Liver (tissue), 9 donors: ENCODE measurements around the gene AP4B1. TPM values are rescaled to one million over a fixed set of nuclear protein-coding genes. Genes with fewer than 3 reads are reported as not detected.

ENCODE experiments used
- DNase-seq: peaks from one replicate; pipeline ENCODE4 v3.0.0-alpha.2; 2017; ENCODE audit warnings: low spot score
- H3K27ac ChIP-seq, 2 donors: one replicate each; pipeline ENCODE4 v1.7.0; 2013; ENCODE audit warnings: inconsistent platforms in 2 of 2, low read length in 2 of 2, control low read depth in 1 of 2, low read depth in 1 of 2, mild to moderate bottlenecking in 1 of 2
- H3K27me3 ChIP-seq, 4 donors: one replicate each; pipeline versions ENCODE4 v1.6.1 to v1.7.0; 2013; ENCODE audit warnings: low read length in 3 of 4, inconsistent platforms in 1 of 4, mild to moderate bottlenecking in 1 of 4, moderate library complexity in 1 of 4; ENCODE audit not compliant: control insufficient read depth in 4 of 4, insufficient read depth in 4 of 4
- H3K36me3 ChIP-seq, 4 donors: one replicate each; pipeline versions ENCODE4 v1.6.1 to v1.7.0; 2013; ENCODE audit warnings: low read length in 3 of 4, mild to moderate bottlenecking in 3 of 4, low read depth in 1 of 4, moderate library complexity in 1 of 4; ENCODE audit not compliant: control insufficient read depth in 4 of 4, insufficient read depth in 3 of 4
- H3K4me1 ChIP-seq, 4 donors: one replicate each; pipeline versions ENCODE4 v1.6.1 to v1.7.0; 2013; ENCODE audit warnings: low read length in 3 of 4, mild to moderate bottlenecking in 3 of 4, moderate library complexity in 1 of 4; ENCODE audit not compliant: control insufficient read depth in 4 of 4, insufficient read depth in 4 of 4
- H3K4me3 ChIP-seq, 3 donors: one replicate each; pipeline versions ENCODE4 v1.6.1 to v1.7.0; 2013; ENCODE audit warnings: low read length in 3 of 3, control low read depth in 1 of 3, low read depth in 1 of 3, mild to moderate bottlenecking in 1 of 3
- H3K9ac ChIP-seq, 2 donors: one replicate each; pipeline ENCODE4 v1.7.0; 2013; ENCODE audit warnings: low read length in 2 of 2, mild to moderate bottlenecking in 2 of 2, moderate library complexity in 2 of 2, control low read depth in 1 of 2, low read depth in 1 of 2
- H3K9me3 ChIP-seq, 4 donors: one replicate each; pipeline versions ENCODE4 v1.6.1 to v1.7.0; 2013; ENCODE audit warnings: low read length in 3 of 4; ENCODE audit not compliant: control insufficient read depth in 4 of 4
- ATF3 ChIP-seq: IDR thresholded peaks from 2 replicates; pipeline ENCODE4 v1.6.1; 2016; ENCODE audit warnings: antibody characterized with exemption
- CTCF ChIP-seq: fragments of 150-350 bp; IDR thresholded peaks from 2 replicates; pipeline ENCODE4 v1.5.1; 2017; ENCODE audit warnings: improper control_type of control experiment, low read depth, low read length; ENCODE audit not compliant: missing input control
- EGR1 ChIP-seq, 2 donors: IDR thresholded peaks; 2 replicates each; pipeline ENCODE4 v1.6.1; 2016 to 2018; ENCODE audit warnings: antibody characterized with exemption in 2 of 2, low read depth in 2 of 2
- FOXA1 ChIP-seq: IDR thresholded peaks from 2 replicates; pipeline ENCODE4 v1.6.1; 2016; ENCODE audit warnings: antibody characterized with exemption
- FOXA2 ChIP-seq: IDR thresholded peaks from 2 replicates; pipeline ENCODE4 v1.6.1; 2016; ENCODE audit warnings: antibody characterized with exemption
- GABPA ChIP-seq, 2 donors: IDR thresholded peaks in 1 of 2; conservative IDR thresholded peaks in 1 of 2; 2 replicates each; pipeline ENCODE4 v1.6.1; 2016; ENCODE audit warnings: antibody characterized with exemption in 2 of 2, mild to moderate bottlenecking in 1 of 2, moderate library complexity in 1 of 2
- HNF4A ChIP-seq, 2 donors: conservative IDR thresholded peaks; 2 replicates each; pipeline ENCODE4 v1.6.1; 2016; ENCODE audit warnings: antibody characterized with exemption in 2 of 2, mild to moderate bottlenecking in 2 of 2
- HNF4G ChIP-seq: IDR thresholded peaks from 2 replicates; pipeline ENCODE4 v1.6.1; 2016; ENCODE audit warnings: antibody characterized with exemption
- JUND ChIP-seq, 2 donors: IDR thresholded peaks; 2 replicates each; pipeline ENCODE4 v1.6.1; 2016; ENCODE audit warnings: antibody characterized with exemption in 2 of 2
- MAX ChIP-seq: IDR thresholded peaks from 2 replicates; pipeline ENCODE4 v1.6.1; 2016; ENCODE audit warnings: antibody characterized with exemption
- NR2F2 ChIP-seq: IDR thresholded peaks from 2 replicates; pipeline ENCODE4 v1.6.1; 2016; ENCODE audit warnings: antibody characterized with exemption
- RAD21 ChIP-seq, 2 donors: IDR thresholded peaks; 2 replicates each; pipeline ENCODE4 v1.6.1; 2016; ENCODE audit warnings: antibody characterized with exemption in 2 of 2, mild to moderate bottlenecking in 2 of 2
- REST ChIP-seq: IDR thresholded peaks from 2 replicates; pipeline ENCODE4 v1.6.1; 2016; ENCODE audit warnings: antibody characterized with exemption, mild to moderate bottlenecking
- RXRA ChIP-seq, 2 donors: IDR thresholded peaks; 2 replicates each; pipeline ENCODE4 v1.6.1; 2017 to 2018; ENCODE audit warnings: antibody characterized with exemption in 2 of 2, mild to moderate bottlenecking in 1 of 2
- SP1 ChIP-seq: IDR thresholded peaks from 2 replicates; pipeline ENCODE4 v1.6.1; 2018; ENCODE audit warnings: antibody characterized with exemption, mild to moderate bottlenecking
- TAF1 ChIP-seq: conservative IDR thresholded peaks from 2 replicates; pipeline ENCODE4 v1.6.1; 2016; ENCODE audit warnings: antibody characterized with exemption, mild to moderate bottlenecking
- YY1 ChIP-seq: IDR thresholded peaks from 2 replicates; pipeline ENCODE4 v1.6.1; 2016; ENCODE audit warnings: antibody characterized with exemption, mild to moderate bottlenecking
- ZBTB33 ChIP-seq: IDR thresholded peaks from 2 replicates; pipeline ENCODE4 v1.6.1; 2016; ENCODE audit warnings: antibody characterized with exemption
- WGBS: extraction: QIAGEN DNeasy Blood & Tissue Kit; methylation state at CpG from one replicate; pipeline ENCODE4 v1.1.7; 2013; 5-methylcytosine and 5-hydroxymethylcytosine counted together
- polyA plus RNA-seq, 2 donors: library from polyadenylated mRNA; stranded (reverse) in 1 of 2; unstranded in 1 of 2; fragments of 200-250 nt in 1 of 2; fragments of >200 nt in 1 of 2; fragmentation: Nextera tagmentation in 1 of 2; extraction: Ambion mirVana in 1 of 2; gene quantifications; one replicate each; pipeline versions ENCODE4 v1.2.1 to v1.2.3, GENCODE V29; 2013 to 2015
- total RNA-seq, 2 donors: library from RNA; depleted of rRNA; stranded (reverse); fragments of >200 nt; gene quantifications; one replicate each; pipeline ENCODE4 v1.2.3, GENCODE V29; 2014
- donor health status: healthy.
- donor health status: healthy.
- donor health status: healthy.
- donor health status: healthy.
- donor health status: healthy.

The AP4B1 gene
- total and polyA plus RNA-seq, 4 donors = 4.3 to 10.6 (median 7.0) TPM

- H3K9me3 ChIP-seq = no peaks in the 10 kb centered on the region
- H3K4me3 ChIP-seq = peak overlapping the region; percentile 82 to 97 (median 84)
- peak overlapping the region; percentile 94 to 100 for H3K27ac ChIP-seq
- peak overlapping the region; percentile 33 to 87 for H3K9ac ChIP-seq
- peaks cover 9 to 53% (median 40%) of the 10 kb centered on the region in 4 donors for H3K4me1 ChIP-seq
- WGBS = under 1% methylated on average over 64 of the region's 64 CpGs
- TF ChIP-seq RAD21 (IDR thresholded peaks at IDR 0.05) (peak in 1 of 2 donors; percentile 7), NR2F2 (no peak)
- DNase-seq = peak; percentile 73
- H3K27me3 ChIP-seq = no peaks in the 10 kb centered on the region
- H3K36me3 ChIP-seq = no peaks in the 10 kb centered on the region
These were observed 25.3 kb upstream of the AP4B1 start for GRCh38 chr1:113929750-113930498.

- Histone ChIP-seq H3K27ac (peak within 1 kb of the TSS; percentile 94 to 100), H3K9ac (peak within 1 kb of the TSS; percentile 70 to 87), H3K9me3 (no peaks in the 10 kb centered on the region), H3K36me3 (no peaks in the 10 kb centered on the region), H3K4me3 (peak within 1 kb of the TSS; percentile 84 to 97 (median 93)), H3K4me1 (peaks cover 9 to 47% (median 34%) of the 10 kb centered on the region in 4 donors), H3K27me3 (no peaks in the 10 kb centered on the region)
- TF ChIP-seq RXRA (IDR thresholded peaks at IDR 0.05) (peak; percentile 4 to 51), FOXA2 (peak; percentile 59), ATF3 (peak; percentile 70), GABPA (IDR thresholded peaks at IDR 0.05 in 1 of 2, conservative IDR thresholded peaks at IDR 0.05 in 1 of 2) (peak; percentile 46 to 87), HNF4G (peak; percentile 31), TAF1 (peak; percentile 60), RAD21 (IDR thresholded peaks at IDR 0.05) (peak; percentile 22 to 44), NR2F2 (no peak), REST (peak; percentile 17), FOXA1 (peak; percentile 49), MAX (peak; percentile 18), CTCF (no peak), EGR1 (IDR thresholded peaks at IDR 0.05; ENCODE audit: low read depth in 2 of 2) (no peak), JUND (IDR thresholded peaks at IDR 0.05) (peak; percentile 57 to 70), ZBTB33 (no peak), YY1 (peak; percentile 99), HNF4A (conservative IDR thresholded peaks at IDR 0.05) (peak; percentile 55 to 62), SP1 (peak; percentile 30)
- under 1% methylated on average over 61 of the region's 61 CpGs for WGBS
- DNase-seq = peak; percentile 94
These were observed 24.5 kb upstream of the AP4B1 start, which contains the start of gene HIPK1 for GRCh38 chr1:113928941-113929749. HIPK1 (plus strand) TSS chr1:113929324.
